SHP77 (cell line): ENCODE data around the gene AKAP12.

Experiments used
- DNase-seq, 2 experiments: peaks; one replicate each; lab custom pipeline; 2025; lab: John Stamatoyannopoulos, UW

The AKAP12 gene

GRCh38 chr6:151233731-151234130 lies 6.0 kb upstream of the AKAP12 start:
- DNase-seq: no peak

GRCh38 chr6:151236668-151237401 lies 2.9 kb upstream of the AKAP12 start:
- no peak for DNase-seq

- DNase-seq: no peak
These were observed 394 bp downstream of the AKAP12 start for GRCh38 chr6:151240036-151240685.

- no peak for DNase-seq
These were observed 1.2 kb downstream of the AKAP12 start for GRCh38 chr6:151240791-151241642.

- DNase-seq: no peak
These were observed 2.1 kb downstream of the AKAP12 start for GRCh38 chr6:151241853-151242252.

GRCh38 chr6:151242420-151242861 lies 2.7 kb downstream of the AKAP12 start:
- no peak for DNase-seq

GRCh38 chr6:151243481-151243880 lies 3.7 kb downstream of the AKAP12 start:
- no peak for DNase-seq

GRCh38 chr6:151247490-151247889 lies 7.7 kb downstream of the AKAP12 start:
- DNase-seq: no peak

- DNase-seq: no peak
These were observed 8.5 kb downstream of the AKAP12 start for GRCh38 chr6:151248295-151248694.

GRCh38 chr6:151252634-151253033 lies 12.9 kb downstream of the AKAP12 start:
- DNase-seq: no peak

GRCh38 chr6:151254451-151255081 lies 14.8 kb downstream of the AKAP12 start:
- DNase-seq: no peak

GRCh38 chr6:151255811-151256210 lies 16.0 kb downstream of the AKAP12 start:
- DNase-seq: no peak

- DNase-seq: no peak
These were observed 18.2 kb downstream of the AKAP12 start for GRCh38 chr6:151257985-151258445.

GRCh38 chr6:151260205-151260604 lies 20.4 kb downstream of the AKAP12 start:
- DNase-seq: no peak

- no peak for DNase-seq
These were observed 23.3 kb downstream of the AKAP12 start for GRCh38 chr6:151263035-151263434.

- no peak for DNase-seq
These were observed 24.2 kb downstream of the AKAP12 start for GRCh38 chr6:151263967-151264366.

GRCh38 chr6:151265282-151265681 lies 25.5 kb downstream of the AKAP12 start:
- DNase-seq: no peak

- DNase-seq: no peak
These were observed 29.7 kb downstream of the AKAP12 start for GRCh38 chr6:151269321-151269995.

- DNase-seq: no peak
These were observed 35.4 kb downstream of the AKAP12 start for GRCh38 chr6:151275121-151275520.

GRCh38 chr6:151275566-151275965 lies 35.8 kb downstream of the AKAP12 start:
- DNase-seq: no peak

- no peak for DNase-seq
These were observed 36.5 kb downstream of the AKAP12 start for GRCh38 chr6:151276112-151276740.
